ENCODE results near the gene MTCH2.

MTCH2 gene

GRCh38 chr11:47589118-47589517, 53.2 kb downstream of the MTCH2 start:
- no peak for DNase-seq

GRCh38 chr11:47587723-47588326, 54.5 kb downstream of the MTCH2 start:
- no peak for DNase-seq

GRCh38 chr11:47587039-47587716, 55.2 kb downstream of the MTCH2 start:
- DNase-seq, result no peak

GRCh38 chr11:47586098-47586855, 56.1 kb downstream of the MTCH2 start, which contains the start of gene FAM180B:
Gene FAM180B, plus strand, starts transcription at chr11:47586678. Its CDS starts 91 bp downstream, at chr11:47586769.
- DNase-seq, result no peak

- no peak for DNase-seq
Observed at GRCh38 chr11:47583844-47584243, 58.5 kb downstream of the MTCH2 start.

GRCh38 chr11:47578524-47579494, 63.5 kb downstream of the MTCH2 start, which contains the start of the genes KBTBD4 and NDUFS3:
Gene KBTBD4, minus strand, starts transcription at chr11:47578970. Its CDS starts 19 bp downstream, at chr11:47578951.
Gene NDUFS3, plus strand, starts transcription at chr11:47579074. Its CDS starts 18 bp downstream, at chr11:47579092.
- peak; percentile 87 for DNase-seq

GRCh38 chr11:47577460-47578041, 64.8 kb downstream of the MTCH2 start:
- no peak for DNase-seq

- DNase-seq, result no peak
Observed at GRCh38 chr11:47573321-47573720, 69.0 kb downstream of the MTCH2 start.

- no peak for DNase-seq
Observed at GRCh38 chr11:47572715-47573255, 69.6 kb downstream of the MTCH2 start.

GRCh38 chr11:47571895-47572294, 70.5 kb downstream of the MTCH2 start:
- no peak for DNase-seq

- no peak for DNase-seq
Observed at GRCh38 chr11:47571357-47571729, 71.0 kb downstream of the MTCH2 start.

- DNase-seq, result no peak
Observed at GRCh38 chr11:47570651-47571356, 71.6 kb downstream of the MTCH2 start.

- no peak for DNase-seq
Observed at GRCh38 chr11:47569646-47570045, 72.7 kb downstream of the MTCH2 start.
